H1 (cell line): ENCODE measurements around the gene THADA. TPM values are rescaled to one million over a fixed set of nuclear protein-coding genes. Genes with fewer than 3 reads are reported as not detected.

Experiments
- CTCF ChIA-PET: fragments of 300-600 bp; sonication (Branson Sonifier 250); formaldehyde crosslinking; loops from one replicate; lab custom pipeline; 2021; ENCODE audit not compliant: partially characterized antibody; lab: Charles Lee
- POLR2A ChIA-PET: fragments of 300-600 bp; sonication (Branson Sonifier 250); formaldehyde crosslinking; loops from one replicate; lab custom pipeline; 2021; ENCODE audit warnings: inconsistent platforms; ENCODE audit not compliant: partially characterized antibody; lab: Charles Lee
- DNase-seq, 2 experiments: peaks; one replicate each; pipeline versions ENCODE4 v3.0.0 to v3.0.0-alpha.2; 2010 to 2022; ENCODE audit warnings: low spot score in 2 of 2, low read depth in 1 of 2, mixed read lengths in 1 of 2
- FAIRE-seq: peaks from 2 replicates; lab custom pipeline; 2011; peaks lifted over from hg19 to GRCh38; lab: Jason Lieb, UNC
- H2AFZ ChIP-seq: 2 replicates; pipeline ENCODE4 v1.8.1; 2012; ENCODE audit warnings: low read length, inconsistent platforms
- H2AK5ac ChIP-seq: 2 replicates; pipeline ENCODE4 v1.6.1; 2013; ENCODE audit warnings: low read depth, low read length
- H2BK120ac ChIP-seq: replicated peaks from 2 replicates; pipeline ENCODE3; 2013; ENCODE audit warnings: low read depth, low read length, inconsistent platforms
- H2BK12ac ChIP-seq: 2 replicates; pipeline ENCODE4 v1.6.1; 2013; ENCODE audit warnings: low read depth, low read length
- H2BK15ac ChIP-seq: 2 replicates; pipeline ENCODE4 v1.6.1; 2013; ENCODE audit warnings: low read length
- H2BK20ac ChIP-seq: 2 replicates; pipeline ENCODE4 v1.6.1; 2013; ENCODE audit warnings: low read length
- H2BK5ac ChIP-seq: 2 replicates; pipeline ENCODE4 v1.6.1; 2013; ENCODE audit warnings: low read depth, low read length
- H3K14ac ChIP-seq: 2 replicates; pipeline ENCODE4 v1.6.1; 2013; ENCODE audit warnings: inconsistent platforms; ENCODE audit not compliant: insufficient read length
- H3K18ac ChIP-seq: 2 replicates; pipeline ENCODE4 v1.6.1; 2013; ENCODE audit warnings: low read length; ENCODE audit errors: extremely low read depth
- H3K23ac ChIP-seq: 2 replicates; pipeline ENCODE4 v1.6.1; 2013; ENCODE audit warnings: inconsistent platforms; ENCODE audit not compliant: insufficient read length
- H3K23me2 ChIP-seq: 2 replicates; pipeline ENCODE4 v1.6.1; 2013; ENCODE audit warnings: low read depth, low read length
- H3K27ac ChIP-seq: 2 replicates; pipeline ENCODE4 v1.6.1; 2011; ENCODE audit warnings: low read depth, low read length, inconsistent platforms
- H3K27me3 ChIP-seq, 4 experiments: replicated peaks in 1 of 4; 1 replicate in 1 of 4; 2 replicates in 3 of 4; pipeline versions ENCODE4 v1.6.1 to v1.8.1; 2011 to 2013; ENCODE audit warnings: low read length in 3 of 4, mild to moderate bottlenecking in 3 of 4, inconsistent platforms in 2 of 4, mixed read lengths in 2 of 4, moderate library complexity in 1 of 4; ENCODE audit not compliant: control insufficient read depth in 3 of 4, insufficient read depth in 3 of 4; ENCODE audit errors: extremely low read depth in 1 of 4
- H3K36me3 ChIP-seq, 4 experiments: 2 replicates each; pipeline versions ENCODE4 v1.6.1 to v1.8.1; 2011 to 2013; ENCODE audit warnings: mild to moderate bottlenecking in 4 of 4, low read length in 3 of 4, moderate library complexity in 2 of 4, control low read depth in 1 of 4, inconsistent platforms in 1 of 4; ENCODE audit not compliant: insufficient read depth in 4 of 4, control insufficient read depth in 2 of 4
- H3K4ac ChIP-seq: replicated peaks from 2 replicates; pipeline ENCODE3; 2013; ENCODE audit warnings: low read length, low read depth, mixed read lengths, inconsistent platforms; ENCODE audit not compliant: insufficient read length
- H3K4me1 ChIP-seq, 4 experiments: replicated peaks in 1 of 4; 1 replicate in 1 of 4; 2 replicates in 3 of 4; pipeline versions ENCODE4 v1.6.1 to v1.8.1; 2011 to 2013; ENCODE audit warnings: low read length in 3 of 4, inconsistent platforms in 2 of 4, mixed read lengths in 1 of 4; ENCODE audit not compliant: insufficient read depth in 4 of 4, control insufficient read depth in 3 of 4
- H3K4me2 ChIP-seq, 2 experiments: 2 replicates each; pipeline versions ENCODE4 v1.6.1 to v1.8.1; 2011 to 2013; ENCODE audit warnings: low read depth in 2 of 2, low read length in 2 of 2, control low read depth in 1 of 2, inconsistent platforms in 1 of 2, mild to moderate bottlenecking in 1 of 2; ENCODE audit not compliant: insufficient read depth in 1 of 2
- H3K4me3 ChIP-seq, 4 experiments: fragments of 200-600, 300-600 bp in 1 of 4; sonication (generic), shearing (Covaris generic), sonication (Bioruptor Twin) in 1 of 4; 2 replicates each; pipeline versions ENCODE4 v1.5.1 to v1.8.1; 2011 to 2016; ENCODE audit warnings: low read length in 4 of 4, low read depth in 3 of 4, control low read depth in 2 of 4, inconsistent platforms in 2 of 4, mild to moderate bottlenecking in 2 of 4, mixed read lengths in 1 of 4, moderate library complexity in 1 of 4; ENCODE audit not compliant: insufficient read depth in 2 of 4; ENCODE audit errors: extremely low read depth in 1 of 4
- H3K56ac ChIP-seq: replicated peaks from 2 replicates; pipeline ENCODE3; 2013; ENCODE audit warnings: low read depth, mild to moderate bottlenecking, mixed read lengths, low read length, inconsistent platforms; ENCODE audit not compliant: insufficient read length
- H3K79me1 ChIP-seq: 2 replicates; pipeline ENCODE4 v1.6.1; 2013; ENCODE audit warnings: low read depth, low read length, control low read depth
- H3K79me2 ChIP-seq, 2 experiments: 2 replicates each; pipeline versions ENCODE4 v1.6.1 to v1.8.1; 2012 to 2013; ENCODE audit warnings: low read length in 2 of 2, mild to moderate bottlenecking in 2 of 2, inconsistent platforms in 1 of 2; ENCODE audit not compliant: insufficient read depth in 2 of 2, control insufficient read depth in 1 of 2
- H3K9ac ChIP-seq, 4 experiments: replicated peaks in 1 of 4; 1 replicate in 1 of 4; 2 replicates in 3 of 4; pipeline versions ENCODE4 v1.6.1 to v1.8.1; 2011 to 2013; ENCODE audit warnings: low read depth in 3 of 4, low read length in 3 of 4, control low read depth in 2 of 4, mild to moderate bottlenecking in 2 of 4, moderate library complexity in 2 of 4, inconsistent platforms in 1 of 4; ENCODE audit errors: extremely low read depth in 1 of 4
- H3K9me3 ChIP-seq, 2 experiments: 2 replicates each; pipeline versions ENCODE4 v1.6.1 to v1.8.1; 2012 to 2013; ENCODE audit warnings: mild to moderate bottlenecking in 2 of 2, moderate library complexity in 2 of 2, control low read depth in 1 of 2, inconsistent platforms in 1 of 2, low read depth in 1 of 2, low read length in 1 of 2, mixed read lengths in 1 of 2; ENCODE audit not compliant: insufficient read depth in 2 of 2
- H4K20me1 ChIP-seq, 2 experiments: replicated peaks in 1 of 2; 2 replicates each; pipeline versions ENCODE3 to v1.8.1; 2011 to 2013; ENCODE audit warnings: inconsistent platforms in 2 of 2, low read length in 2 of 2, mild to moderate bottlenecking in 1 of 2; ENCODE audit not compliant: insufficient read depth in 2 of 2, control insufficient read depth in 1 of 2
- H4K5ac ChIP-seq: 2 replicates; pipeline ENCODE4 v1.6.1; 2013; ENCODE audit warnings: low read length, low read depth, mixed read lengths, inconsistent platforms; ENCODE audit not compliant: insufficient read length
- H4K8ac ChIP-seq: 2 replicates; pipeline ENCODE4 v1.8.0; 2013; ENCODE audit warnings: mild to moderate bottlenecking, moderate library complexity, low read length, inconsistent platforms; ENCODE audit not compliant: insufficient read depth; ENCODE audit errors: extremely low read depth
- H4K91ac ChIP-seq: replicated peaks from 2 replicates; pipeline ENCODE3; 2013; ENCODE audit warnings: low read length, mixed read lengths, inconsistent platforms; ENCODE audit not compliant: insufficient read length
- CREB1 ChIP-seq: IDR thresholded peaks from 2 replicates; pipeline ENCODE4 v1.6.1; 2012; ENCODE audit warnings: inconsistent platforms
- EP300 ChIP-seq, 2 experiments: IDR thresholded peaks; 1 replicate in 1 of 2; 2 replicates in 1 of 2; pipeline ENCODE4 v1.6.1; 2011 to 2012; ENCODE audit warnings: low read depth in 2 of 2, low read length in 2 of 2, mild to moderate bottlenecking in 2 of 2, borderline replicate concordance in 1 of 2, inconsistent platforms in 1 of 2, moderate library complexity in 1 of 2
- PHF8 ChIP-seq: fragments of 200-600 bp; sonication (generic); conservative IDR thresholded peaks from 2 replicates; pipeline ENCODE4 v1.7.1; 2012; ENCODE audit warnings: low read depth, mild to moderate bottlenecking, inconsistent platforms, low read length, moderate library complexity
- RAD21 ChIP-seq, 2 experiments: IDR thresholded peaks in 1 of 2; conservative IDR thresholded peaks in 1 of 2; 2 replicates each; pipeline ENCODE4 v1.6.1; 2011; ENCODE audit warnings: low read depth in 2 of 2, low read length in 2 of 2, improper control_type of control experiment in 1 of 2, inconsistent platforms in 1 of 2, mild to moderate bottlenecking in 1 of 2, moderate library complexity in 1 of 2
- RXRA ChIP-seq: IDR thresholded peaks from 2 replicates; pipeline ENCODE4 v1.6.1; 2011; ENCODE audit warnings: low read depth, mild to moderate bottlenecking, low read length, moderate library complexity; ENCODE audit not compliant: insufficient read depth
- SP2 ChIP-seq: IDR thresholded peaks from 2 replicates; pipeline ENCODE4 v1.6.1; 2012; ENCODE audit warnings: mild to moderate bottlenecking, low read length, inconsistent platforms
- SP4 ChIP-seq: IDR thresholded peaks from 2 replicates; pipeline ENCODE4 v1.6.1; 2012; ENCODE audit warnings: low read length, inconsistent platforms
- SUZ12 ChIP-seq: fragments of 200-600 bp; sonication (generic); IDR thresholded peaks from 2 replicates; pipeline ENCODE4 v1.6.1; 2012; ENCODE audit warnings: mild to moderate bottlenecking, inconsistent platforms, low read length, moderate library complexity, mixed read lengths
- TAF1 ChIP-seq: IDR thresholded peaks from 2 replicates; pipeline ENCODE4 v1.6.1; 2011; ENCODE audit warnings: mild to moderate bottlenecking, low read depth, low read length
- TAF7 ChIP-seq: optimal IDR thresholded peaks from 2 replicates; pipeline ENCODE3; 2011; ENCODE audit warnings: low read depth, mild to moderate bottlenecking, inconsistent platforms, low read length, moderate library complexity, borderline replicate concordance
- WGBS, 2 experiments: shearing (Covaris generic) in 1 of 2; methylation state at CpG; one replicate each; pipeline versions ENCODE4 v1.1.6 to v1.1.7; 2013 to 2015; ENCODE audit warnings: low lambda C conversion rate in 2 of 2, mixed read lengths in 2 of 2, inconsistent platforms in 1 of 2, low coverage in 1 of 2, missing lambda C conversion rate in 1 of 2; ENCODE audit not compliant: insufficient replicate concordance in 2 of 2, insufficient coverage in 1 of 2, insufficient read length in 1 of 2; ENCODE audit errors: extremely low coverage in 1 of 2, missing lambda C conversion rate in 1 of 2; 5-methylcytosine and 5-hydroxymethylcytosine counted together
- polyA plus RNA-seq, 7 experiments: library from polyadenylated mRNA; depleted of rRNA in 3 of 7; stranded (reverse) in 5 of 7; unstranded in 2 of 7; fragments of >200 nt in 5 of 7; fragments of 200-250 nt in 2 of 7; gene quantifications; 1 replicate in 5 of 7; 2 replicates in 1 of 7; 4 replicates in 1 of 7; pipeline versions ENCODE4 v1.2.1 to v1.2.3, GENCODE V29; 2011 to 2013; ENCODE audit warnings: missing spikeins in 2 of 7, mixed read lengths in 2 of 7
- total RNA-seq: library from RNA; stranded (reverse); fragmentation: NEBNext Ultra II Directional; extraction: Animal tissue kit (Norgen Biotek cat#: 25700); gene quantifications from 2 replicates; pipeline ENCODE4 v1.2.1, GENCODE V29; 2021
- TF ChIP-seq, protein P1 (sequence below): IDR thresholded peaks from 2 replicates; pipeline ENCODE4 v1.6.1; 2011; ENCODE audit warnings: low read length, improper control_type of control experiment
- TF ChIP-seq, protein P2 (sequence below): IDR thresholded peaks from 2 replicates; pipeline ENCODE4 v1.6.1; 2011; ENCODE audit warnings: low read depth, mild to moderate bottlenecking, low read length; ENCODE audit not compliant: insufficient read depth

The THADA gene
- total and polyA plus RNA-seq, 2 of the 8 experiments (the other 6 are each of a cell fraction or from before 2014, with no cell fraction given): 22.4 to 26.8 TPM

DNA sequence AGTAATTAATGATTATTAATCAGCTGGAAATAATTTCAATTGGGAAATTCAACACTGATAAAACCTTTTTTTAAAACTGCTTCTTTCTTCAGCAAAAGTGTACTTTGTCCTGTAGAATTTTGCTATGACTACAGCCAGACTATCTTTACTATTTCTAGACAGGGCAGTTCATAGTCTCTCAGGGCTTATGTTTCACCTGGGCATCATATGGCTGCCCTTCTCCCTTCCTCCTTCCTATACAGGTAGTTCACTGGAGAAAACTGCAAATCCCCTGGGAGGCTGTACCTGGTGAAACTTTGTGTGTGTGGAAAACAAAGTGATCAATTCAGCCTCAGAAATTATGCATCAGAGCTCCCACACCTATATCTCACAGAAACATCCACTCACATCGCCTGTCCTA is 38.6 kb downstream of the THADA start:
- H3K79me2 ChIP-seq: no peaks in the 10 kb centered on the region
- no peak overlapping the region for H3K4me2 ChIP-seq
- H4K91ac ChIP-seq: no peak overlapping the region
- no peak overlapping the region for H2AFZ ChIP-seq
- no peaks in the 10 kb centered on the region for H3K4me1 ChIP-seq
- H4K5ac ChIP-seq: no peak overlapping the region
- H2BK20ac ChIP-seq: no peak overlapping the region
- no peak for FAIRE-seq
- no peak overlapping the region for H2BK120ac ChIP-seq
- no peak overlapping the region for H2AK5ac ChIP-seq
- no peak overlapping the region for H2BK5ac ChIP-seq
- no peak overlapping the region for H2BK12ac ChIP-seq
- no peak overlapping the region for H3K9ac ChIP-seq
- H3K23ac ChIP-seq: no peak overlapping the region
- H3K14ac ChIP-seq: no peak overlapping the region
- no peak overlapping the region for H4K8ac ChIP-seq
- H3K36me3 ChIP-seq: peaks cover 0 to 24% (median 5%) of the 10 kb centered on the region in 4 experiments; a peak in 2 of 8 replicates
- no peak overlapping the region for H3K4me3 ChIP-seq
- H3K79me1 ChIP-seq: no peaks in the 10 kb centered on the region
- no peaks in the 10 kb centered on the region for H3K23me2 ChIP-seq
- POLR2A ChIA-PET: interaction anchor here (0.7 kb wide), 1 partner anchor 9 kb away, joined by 3 read pairs; no protein-coding TSS in a partner anchor
- H3K4ac ChIP-seq: no peak overlapping the region
- H3K56ac ChIP-seq: no peak overlapping the region
- H4K20me1 ChIP-seq: no peaks in the 10 kb centered on the region
- no peak overlapping the region for H2BK15ac ChIP-seq
- no peaks in the 10 kb centered on the region for H3K9me3 ChIP-seq
- no peaks in the 10 kb centered on the region for H3K27me3 ChIP-seq
- no peak overlapping the region for H3K27ac ChIP-seq
- CTCF ChIA-PET: interaction anchor here (0.8 kb wide), 1 partner anchor 15 kb away, joined by 3 read pairs; no protein-coding TSS in a partner anchor
- DNase-seq: no peak
- H3K18ac ChIP-seq: no peak overlapping the region
- whole genome bisulfite sequencing, 2 experiments: 75% methylated on average over 1 of the region's 1 CpG; no CpG with 5 or more reads in 1 of the 2 experiments
- TF ChIP-seq, protein P1, sequence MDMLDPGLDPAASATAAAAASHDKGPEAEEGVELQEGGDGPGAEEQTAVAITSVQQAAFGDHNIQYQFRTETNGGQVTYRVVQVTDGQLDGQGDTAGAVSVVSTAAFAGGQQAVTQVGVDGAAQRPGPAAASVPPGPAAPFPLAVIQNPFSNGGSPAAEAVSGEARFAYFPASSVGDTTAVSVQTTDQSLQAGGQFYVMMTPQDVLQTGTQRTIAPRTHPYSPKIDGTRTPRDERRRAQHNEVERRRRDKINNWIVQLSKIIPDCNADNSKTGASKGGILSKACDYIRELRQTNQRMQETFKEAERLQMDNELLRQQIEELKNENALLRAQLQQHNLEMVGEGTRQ: no peak
- TF ChIP-seq SUZ12 (no peak), TAF1 (no peak), CREB1 (no peak), RXRA (no peak), PHF8 (no peak), TAF7 (no peak), EP300 (IDR thresholded peaks at IDR 0.05; ENCODE audit: borderline replicate concordance in 1 of 2, low read depth in 2 of 2, low read length in 2 of 2) (no peak), SP2 (no peak), SP4 (no peak), RAD21 (IDR thresholded peaks at IDR 0.05 in 1 of 2, conservative IDR thresholded peaks at IDR 0.05 in 1 of 2; ENCODE audit: low read depth in 2 of 2, low read length in 2 of 2) (no peak)
- TF ChIP-seq, protein P2, sequence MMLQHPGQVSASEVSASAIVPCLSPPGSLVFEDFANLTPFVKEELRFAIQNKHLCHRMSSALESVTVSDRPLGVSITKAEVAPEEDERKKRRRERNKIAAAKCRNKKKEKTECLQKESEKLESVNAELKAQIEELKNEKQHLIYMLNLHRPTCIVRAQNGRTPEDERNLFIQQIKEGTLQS: no peak
